ENCODE measurements around the gene FGG.

Gene FGG

DNA sequence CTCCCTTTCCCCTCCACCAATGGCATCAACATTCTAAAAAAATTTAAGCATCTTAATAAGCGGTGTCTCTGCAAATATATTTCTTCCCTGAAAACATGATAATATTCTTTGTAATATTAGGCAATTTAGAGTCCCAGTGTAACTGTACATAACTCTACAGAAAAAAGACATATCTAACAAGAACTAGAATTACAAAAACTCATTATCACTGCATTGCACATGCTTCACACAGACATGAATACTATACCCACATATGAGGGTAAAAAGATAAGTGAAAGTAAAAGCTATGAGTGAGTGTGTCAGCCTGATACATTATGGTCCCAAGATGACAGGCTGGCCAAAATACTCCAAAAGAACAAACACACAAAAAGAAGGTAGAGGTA, 52.0 kb downstream of the FGG start:
- no peak for DNase-seq
- no peak overlapping the region for H3K27ac ChIP-seq
- H3K36me3 ChIP-seq: no peaks in the 10 kb centered on the region
- intact Hi-C loops (cut with DNase I; ENCODE audit: low total_unique reads): no loop called here
- TF ChIP-seq, protein P1, sequence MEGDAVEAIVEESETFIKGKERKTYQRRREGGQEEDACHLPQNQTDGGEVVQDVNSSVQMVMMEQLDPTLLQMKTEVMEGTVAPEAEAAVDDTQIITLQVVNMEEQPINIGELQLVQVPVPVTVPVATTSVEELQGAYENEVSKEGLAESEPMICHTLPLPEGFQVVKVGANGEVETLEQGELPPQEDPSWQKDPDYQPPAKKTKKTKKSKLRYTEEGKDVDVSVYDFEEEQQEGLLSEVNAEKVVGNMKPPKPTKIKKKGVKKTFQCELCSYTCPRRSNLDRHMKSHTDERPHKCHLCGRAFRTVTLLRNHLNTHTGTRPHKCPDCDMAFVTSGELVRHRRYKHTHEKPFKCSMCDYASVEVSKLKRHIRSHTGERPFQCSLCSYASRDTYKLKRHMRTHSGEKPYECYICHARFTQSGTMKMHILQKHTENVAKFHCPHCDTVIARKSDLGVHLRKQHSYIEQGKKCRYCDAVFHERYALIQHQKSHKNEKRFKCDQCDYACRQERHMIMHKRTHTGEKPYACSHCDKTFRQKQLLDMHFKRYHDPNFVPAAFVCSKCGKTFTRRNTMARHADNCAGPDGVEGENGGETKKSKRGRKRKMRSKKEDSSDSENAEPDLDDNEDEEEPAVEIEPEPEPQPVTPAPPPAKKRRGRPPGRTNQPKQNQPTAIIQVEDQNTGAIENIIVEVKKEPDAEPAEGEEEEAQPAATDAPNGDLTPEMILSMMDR (IDR thresholded peaks at IDR 0.05): no peak
- H3K4me1 ChIP-seq: no peaks in the 10 kb centered on the region
- no peaks in the 10 kb centered on the region for H3K9me3 ChIP-seq
- H3K4me3 ChIP-seq: no peak overlapping the region
- H3K27me3 ChIP-seq: no peaks in the 10 kb centered on the region

DNA sequence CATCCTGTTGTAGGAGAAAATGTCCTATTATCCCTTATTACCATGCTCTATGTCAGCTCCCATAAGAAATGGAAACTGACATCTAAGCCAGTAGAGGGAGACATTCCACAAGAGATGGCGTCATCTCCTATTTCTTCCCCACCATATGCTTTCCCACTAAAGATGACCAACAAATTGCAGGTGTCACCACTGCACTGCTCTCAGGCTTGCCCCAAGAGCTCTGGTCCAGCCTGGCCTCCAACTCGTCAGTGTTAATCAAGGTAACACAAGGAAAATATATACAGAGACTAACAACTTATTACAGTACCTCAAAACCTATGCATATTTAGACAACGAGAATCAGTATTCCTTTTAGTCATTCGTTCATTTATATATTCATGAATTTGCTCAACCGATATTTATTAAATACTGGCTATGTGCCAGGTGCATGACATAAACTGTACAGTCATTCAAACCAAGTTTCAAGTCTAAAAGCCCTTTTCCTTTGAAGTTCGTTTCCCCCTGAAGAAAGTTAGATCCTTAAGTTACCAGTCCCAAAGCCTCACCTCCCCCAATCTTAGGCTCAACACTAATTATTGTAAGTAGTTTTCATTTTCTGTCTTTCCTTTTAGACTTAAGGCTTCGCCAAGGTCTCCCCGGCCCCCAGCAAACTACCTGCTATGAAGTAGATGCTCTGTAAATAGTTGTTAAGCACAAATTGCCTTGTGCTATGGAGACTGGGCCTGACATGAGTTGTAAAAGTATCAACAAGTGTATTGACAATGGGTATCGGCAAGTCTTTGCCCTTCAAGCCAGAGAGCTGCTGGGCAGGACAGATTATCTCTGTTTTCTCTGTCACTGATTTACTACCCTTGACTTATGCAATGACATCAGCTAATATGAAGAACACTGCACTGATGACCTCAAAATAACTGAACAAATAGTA, 52.7 kb downstream of the FGG start:
- H3K27ac ChIP-seq: no peak overlapping the region
- DNase-seq: no peak
- TF ChIP-seq, protein P1 (IDR thresholded peaks at IDR 0.05): no peak
- H3K4me3 ChIP-seq: no peak overlapping the region
- H3K27me3 ChIP-seq: no peaks in the 10 kb centered on the region
- H3K4me1 ChIP-seq: no peaks in the 10 kb centered on the region
- H3K36me3 ChIP-seq: no peaks in the 10 kb centered on the region
- H3K9me3 ChIP-seq: no peaks in the 10 kb centered on the region
- intact Hi-C loops (cut with DNase I; ENCODE audit: low total_unique reads): loop anchor here (5.0 kb wide), 1 partner anchor 63 kb away; no protein-coding TSS in a partner anchor

DNA sequence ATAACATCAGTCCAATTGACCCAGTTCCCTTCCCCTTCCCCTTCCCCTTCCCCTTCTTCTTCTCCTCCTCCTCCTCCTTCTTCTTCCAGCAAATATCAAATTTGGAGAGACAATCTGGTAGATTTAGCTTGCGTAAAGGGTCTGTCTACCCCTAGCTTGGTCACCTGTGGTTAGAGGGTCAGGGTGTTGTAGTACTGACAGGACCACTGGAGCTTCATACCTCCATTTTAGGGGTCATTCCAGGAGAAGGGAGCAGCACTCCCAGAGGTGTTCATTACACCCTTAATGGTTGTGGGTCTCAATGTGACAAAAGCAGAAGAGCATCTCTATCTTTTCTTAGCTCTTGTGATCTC, 53.3 kb downstream of the FGG start:
- Histone ChIP-seq H3K4me3 (no peak overlapping the region), H3K27me3 (no peaks in the 10 kb centered on the region), H3K27ac (no peak overlapping the region), H3K4me1 (no peaks in the 10 kb centered on the region), H3K36me3 (no peaks in the 10 kb centered on the region), H3K9me3 (no peaks in the 10 kb centered on the region)
- TF ChIP-seq, protein P1 (IDR thresholded peaks at IDR 0.05): no peak
- intact Hi-C loops (cut with DNase I; ENCODE audit: low total_unique reads): loop anchor here (5.0 kb wide), 1 partner anchor 63 kb away; no protein-coding TSS in a partner anchor
- DNase-seq: no peak

All from tibial artery (tissue), 4 donors.